Caco-2 (cell line): ENCODE data around the gene TRAF3IP1. TPM values are rescaled to one million over a fixed set of nuclear protein-coding genes. Genes with fewer than 3 reads are reported as not detected.

Experiments
- BruUV-seq: library from RNA; stranded (reverse); fragments of 400-500 nt; replicated peaks from 2 replicates; lab custom pipeline; 2021; lab: Mats Ljungman, UMichigan
- CTCF ChIA-PET: fragments of 300-600 bp; sonication (Branson Sonifier 250); formaldehyde crosslinking; loops from one replicate; lab custom pipeline; 2022; ENCODE audit warnings: antibody characterized with exemption; lab: Charles Lee
- POLR2A ChIA-PET: fragments of 300-600 bp; sonication (Branson Sonifier 250); formaldehyde crosslinking; loops from one replicate; lab custom pipeline; 2022; ENCODE audit warnings: antibody characterized with exemption; lab: Charles Lee
- DNase-seq, 2 experiments: peaks; one replicate each; pipeline versions ENCODE4 v3.0.0 to v3.0.0-alpha.2; 2020 to 2022
- H3K27me3 ChIP-seq: replicated peaks from 2 replicates; pipeline ENCODE4 v1.6.0; 2011; ENCODE audit warnings: low read length; ENCODE audit not compliant: control insufficient read depth, insufficient read depth
- H3K36me3 ChIP-seq: 2 replicates; pipeline ENCODE4 v1.5.1; 2011; ENCODE audit warnings: low read length; ENCODE audit not compliant: control insufficient read depth, insufficient read depth
- H3K4me1 ChIP-seq: fragments of 250-450 bp; sonication (Bioruptor Pico); 2 replicates; pipeline ENCODE4 v1.5.1; 2020; ENCODE audit warnings: mild to moderate bottlenecking
- H3K4me3 ChIP-seq: 2 replicates; pipeline ENCODE4 v1.5.1; 2011; ENCODE audit warnings: low read depth, mild to moderate bottlenecking, control low read depth, low read length
- H3K9me3 ChIP-seq: fragments of 250-450 bp; sonication (Bioruptor Pico); 2 replicates; pipeline ENCODE4 v1.5.1; 2020; ENCODE audit warnings: mild to moderate bottlenecking, moderate library complexity
- H3K27ac Mint-ChIP-seq: one replicate; pipeline ENCODE4 v1.8.0; 2022; ENCODE audit warnings: mixed read lengths; ENCODE audit not compliant: unreplicated experiment
- H3K27me3 Mint-ChIP-seq: one replicate; pipeline ENCODE4 v1.8.0; 2022; ENCODE audit warnings: mixed read lengths; ENCODE audit not compliant: insufficient read depth, unreplicated experiment
- H3K36me3 Mint-ChIP-seq: one replicate; pipeline ENCODE4 v1.8.0; 2022; ENCODE audit warnings: mild to moderate bottlenecking, mixed read lengths; ENCODE audit not compliant: insufficient read depth, unreplicated experiment
- H3K4me1 Mint-ChIP-seq: one replicate; pipeline ENCODE4 v1.8.0; 2022; ENCODE audit warnings: low read depth, mixed read lengths; ENCODE audit not compliant: unreplicated experiment
- H3K4me3 Mint-ChIP-seq: one replicate; pipeline ENCODE4 v1.8.0; 2022; ENCODE audit warnings: mild to moderate bottlenecking, moderate library complexity, mixed read lengths; ENCODE audit not compliant: unreplicated experiment
- H3K9me3 Mint-ChIP-seq: one replicate; pipeline ENCODE4 v1.8.0; 2022; ENCODE audit warnings: mixed read lengths; ENCODE audit not compliant: unreplicated experiment
- intact Hi-C: fragments of 100-400 bp; cut with micrococcal nuclease; formaldehyde crosslinking; loops from one replicate; pipeline ENCODE4 v1.10.0; 2022; ENCODE audit not compliant: unreplicated experiment
- total RNA-seq: library from RNA; stranded (reverse); gene quantifications from 2 replicates; pipeline ENCODE4 v1.2.3, GENCODE V29; 2022
- TF ChIP-seq, protein P1 (sequence below), 2 experiments: fragments of 200-600 bp in 1 of 2; IDR thresholded peaks; 1 replicate in 1 of 2; 2 replicates in 1 of 2; pipeline versions ENCODE4 v1.5.1 to v1.8.0; 2011 to 2022; ENCODE audit warnings: antibody characterized with exemption in 1 of 2, control low read depth in 1 of 2, inconsistent platforms in 1 of 2, low read depth in 1 of 2, low read length in 1 of 2, mild to moderate bottlenecking in 1 of 2, moderate library complexity in 1 of 2; ENCODE audit not compliant: insufficient read depth in 1 of 2, severe bottlenecking in 1 of 2, unreplicated experiment in 1 of 2

TRAF3IP1 gene
- total RNA-seq, 1 experiment from 2014 or later, result 7.4 TPM

DNA sequence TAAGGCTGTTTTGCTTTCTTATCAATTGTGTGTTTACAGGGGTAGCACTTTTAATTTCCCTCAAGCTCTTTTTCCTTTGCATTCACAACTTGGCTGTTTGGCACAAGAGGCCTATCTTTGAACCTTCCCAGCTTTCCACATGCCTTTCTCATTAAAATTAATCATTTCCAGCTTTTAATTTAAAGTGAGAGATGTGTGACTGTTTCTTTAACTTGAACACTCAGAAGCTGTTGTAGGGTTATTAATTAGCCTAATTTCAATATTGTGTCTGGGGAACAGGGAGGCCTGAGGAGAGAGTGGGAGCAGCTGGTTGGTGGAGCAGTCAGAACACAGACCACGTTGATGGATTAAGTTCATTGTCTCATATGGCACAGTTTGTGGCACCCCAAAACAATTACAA lies 111.1 kb downstream of the TRAF3IP1 start:
- no peaks in the 10 kb centered on the region for H3K9me3 Mint-ChIP-seq
- no TSS peak for BruUV-seq
- CTCF ChIA-PET, result no interaction called here
- no peaks in the 10 kb centered on the region for H3K27me3 Mint-ChIP-seq
- no peaks in the 10 kb centered on the region for H3K4me1 Mint-ChIP-seq
- H3K9me3 ChIP-seq, result no peaks in the 10 kb centered on the region
- POLR2A ChIA-PET, result no interaction called here
- no peaks in the 10 kb centered on the region for H3K27me3 ChIP-seq
- 0 out of 2 replicates have a peak, but pooled peaks cover 6% of the 10 kb centered on the region for H3K4me1 ChIP-seq
- H3K36me3 Mint-ChIP-seq, result peaks cover 22% of the 10 kb centered on the region
- TF ChIP-seq, protein P1, sequence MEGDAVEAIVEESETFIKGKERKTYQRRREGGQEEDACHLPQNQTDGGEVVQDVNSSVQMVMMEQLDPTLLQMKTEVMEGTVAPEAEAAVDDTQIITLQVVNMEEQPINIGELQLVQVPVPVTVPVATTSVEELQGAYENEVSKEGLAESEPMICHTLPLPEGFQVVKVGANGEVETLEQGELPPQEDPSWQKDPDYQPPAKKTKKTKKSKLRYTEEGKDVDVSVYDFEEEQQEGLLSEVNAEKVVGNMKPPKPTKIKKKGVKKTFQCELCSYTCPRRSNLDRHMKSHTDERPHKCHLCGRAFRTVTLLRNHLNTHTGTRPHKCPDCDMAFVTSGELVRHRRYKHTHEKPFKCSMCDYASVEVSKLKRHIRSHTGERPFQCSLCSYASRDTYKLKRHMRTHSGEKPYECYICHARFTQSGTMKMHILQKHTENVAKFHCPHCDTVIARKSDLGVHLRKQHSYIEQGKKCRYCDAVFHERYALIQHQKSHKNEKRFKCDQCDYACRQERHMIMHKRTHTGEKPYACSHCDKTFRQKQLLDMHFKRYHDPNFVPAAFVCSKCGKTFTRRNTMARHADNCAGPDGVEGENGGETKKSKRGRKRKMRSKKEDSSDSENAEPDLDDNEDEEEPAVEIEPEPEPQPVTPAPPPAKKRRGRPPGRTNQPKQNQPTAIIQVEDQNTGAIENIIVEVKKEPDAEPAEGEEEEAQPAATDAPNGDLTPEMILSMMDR (IDR thresholded peaks at IDR 0.05; ENCODE audit: insufficient read depth in 1 of 2, low read depth in 1 of 2, low read length in 1 of 2, severe bottlenecking in 1 of 2, unreplicated experiment in 1 of 2), result no peak
- H3K4me3 ChIP-seq, result no peak overlapping the region
- intact Hi-C loops, result no loop called here
- no peaks in the 10 kb centered on the region for H3K36me3 ChIP-seq
- no peak overlapping the region for H3K27ac Mint-ChIP-seq
- no peak for DNase-seq
- no peak overlapping the region for H3K4me3 Mint-ChIP-seq

DNA sequence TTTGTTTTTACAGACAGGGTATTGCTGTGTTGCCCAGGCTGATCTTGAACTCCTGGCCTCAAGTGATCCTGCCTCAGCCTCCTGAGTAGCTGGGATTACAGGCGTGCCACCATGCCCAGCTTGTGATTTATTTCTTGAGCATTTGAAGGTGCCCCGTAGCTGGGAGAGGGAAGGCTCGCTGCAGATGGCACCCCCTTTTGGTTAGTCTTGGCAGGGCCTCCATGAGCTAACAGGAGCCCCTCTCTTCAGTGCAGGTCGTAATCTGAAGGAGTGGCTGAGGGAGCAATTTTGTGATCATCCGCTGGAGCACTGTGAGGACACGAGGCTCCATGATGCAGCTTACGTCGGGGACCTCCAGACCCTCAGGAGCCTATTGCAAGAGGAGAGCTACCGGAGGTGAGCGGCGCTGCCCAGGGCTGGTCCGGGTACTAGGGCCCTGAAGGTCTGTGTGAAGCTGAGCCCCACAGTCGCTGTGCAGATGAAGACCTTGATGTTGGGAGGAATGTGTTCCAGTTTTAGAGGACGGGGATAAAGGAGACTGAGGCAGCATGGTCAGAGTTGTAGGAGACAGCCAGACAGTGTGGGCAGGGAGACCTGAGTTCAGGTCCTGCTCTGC lies 113.1 kb downstream of the TRAF3IP1 start:
- H3K27me3 ChIP-seq, result no peaks in the 10 kb centered on the region
- no peaks in the 10 kb centered on the region for H3K9me3 ChIP-seq
- ChIA-PET CTCF (no interaction called here), POLR2A (no interaction called here)
- Mint-ChIP-seq H3K9me3 (no peaks in the 10 kb centered on the region), H3K36me3 (peaks cover 20% of the 10 kb centered on the region), H3K4me1 (no peaks in the 10 kb centered on the region), H3K4me3 (no peak overlapping the region), H3K27ac (no peak overlapping the region), H3K27me3 (no peaks in the 10 kb centered on the region)
- intact Hi-C loops, result no loop called here
- H3K4me3 ChIP-seq, result no peak overlapping the region
- no peak for DNase-seq
- TF ChIP-seq, protein P1 (IDR thresholded peaks at IDR 0.05; ENCODE audit: insufficient read depth in 1 of 2, low read depth in 1 of 2, low read length in 1 of 2, severe bottlenecking in 1 of 2, unreplicated experiment in 1 of 2), result no peak
- no peaks in the 10 kb centered on the region for H3K36me3 ChIP-seq
- no TSS peak for BruUV-seq
- H3K4me1 ChIP-seq, result no peaks in the 10 kb centered on the region

DNA sequence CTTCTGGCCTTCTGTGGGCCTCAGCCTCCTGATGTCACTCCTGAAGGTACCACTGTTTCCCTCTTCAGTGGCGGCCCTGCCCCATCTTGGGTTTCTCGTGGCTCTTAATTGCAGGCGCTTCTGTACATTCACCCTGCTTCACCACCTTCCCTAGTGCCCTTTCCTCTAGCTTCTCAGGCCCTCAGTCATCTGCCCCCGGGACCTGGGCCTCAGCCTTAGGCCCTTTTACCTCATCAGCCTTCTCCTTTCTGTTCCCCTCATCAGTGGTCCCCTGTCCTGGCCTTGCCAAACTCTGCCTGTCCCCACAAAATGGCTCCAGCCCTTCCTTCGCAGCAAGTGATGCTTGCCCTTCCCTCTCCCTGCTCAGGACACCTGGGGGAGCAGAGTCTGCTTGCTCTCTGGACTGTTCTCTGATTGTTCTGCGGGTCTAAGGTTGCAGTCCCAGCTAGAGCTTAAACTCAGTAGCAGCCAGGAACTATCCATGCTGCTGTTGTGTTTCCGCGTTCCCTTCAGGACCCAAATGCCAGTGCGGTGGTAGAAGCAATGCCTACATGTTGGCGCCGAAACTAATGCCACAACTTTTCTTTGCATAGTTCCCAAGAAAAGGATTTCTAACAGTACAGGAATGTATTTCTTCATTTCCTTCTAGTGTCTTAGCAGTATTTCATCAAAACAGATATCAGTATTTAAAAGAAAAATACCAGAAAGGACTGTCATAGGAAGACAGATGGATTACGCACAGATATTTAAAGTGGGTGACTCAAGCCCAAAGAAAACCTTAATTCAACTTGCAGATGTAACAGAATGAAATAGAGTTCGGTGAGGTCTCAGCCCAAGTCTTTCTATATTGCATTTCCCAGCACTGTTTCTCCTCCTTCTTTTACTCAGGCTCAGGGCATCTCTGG lies 113.9 kb downstream of the TRAF3IP1 start:
- Mint-ChIP-seq H3K4me1 (no peaks in the 10 kb centered on the region), H3K27me3 (no peaks in the 10 kb centered on the region), H3K4me3 (no peak overlapping the region), H3K36me3 (peaks cover 28% of the 10 kb centered on the region), H3K27ac (no peak overlapping the region), H3K9me3 (no peaks in the 10 kb centered on the region)
- Histone ChIP-seq H3K4me1 (no peaks in the 10 kb centered on the region), H3K27me3 (no peaks in the 10 kb centered on the region), H3K36me3 (no peaks in the 10 kb centered on the region), H3K4me3 (no peak overlapping the region), H3K9me3 (no peaks in the 10 kb centered on the region)
- DNase-seq, result no peak
- TF ChIP-seq, protein P1 (IDR thresholded peaks at IDR 0.05; ENCODE audit: insufficient read depth in 1 of 2, low read depth in 1 of 2, low read length in 1 of 2, severe bottlenecking in 1 of 2, unreplicated experiment in 1 of 2), result no peak
- ChIA-PET CTCF (no interaction called here), POLR2A (no interaction called here)
- intact Hi-C loops, result no loop called here
- BruUV-seq, result no TSS peak
